ENCODE data around the gene SUCLG2.

DNA sequence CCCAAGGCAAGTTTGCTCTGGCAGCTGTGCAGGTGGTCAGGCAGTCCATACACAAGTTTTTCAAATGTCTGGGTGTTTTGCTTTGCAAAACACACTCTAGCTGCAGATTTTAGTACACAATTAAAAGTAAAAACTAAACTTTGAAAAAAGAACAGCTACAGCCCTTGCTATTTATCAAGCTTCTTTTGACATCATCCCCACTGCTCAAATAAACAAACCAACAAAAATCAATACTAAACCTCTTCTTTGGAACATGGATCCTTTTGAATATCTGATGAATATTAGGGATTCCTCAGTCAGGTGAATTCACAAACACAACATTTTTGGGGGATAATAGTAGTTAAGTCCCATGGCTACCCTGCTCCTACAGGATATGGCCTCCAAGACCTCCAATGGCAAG is 249.2 kb downstream of the SUCLG2 start:
- TF ChIP-seq, protein P1, sequence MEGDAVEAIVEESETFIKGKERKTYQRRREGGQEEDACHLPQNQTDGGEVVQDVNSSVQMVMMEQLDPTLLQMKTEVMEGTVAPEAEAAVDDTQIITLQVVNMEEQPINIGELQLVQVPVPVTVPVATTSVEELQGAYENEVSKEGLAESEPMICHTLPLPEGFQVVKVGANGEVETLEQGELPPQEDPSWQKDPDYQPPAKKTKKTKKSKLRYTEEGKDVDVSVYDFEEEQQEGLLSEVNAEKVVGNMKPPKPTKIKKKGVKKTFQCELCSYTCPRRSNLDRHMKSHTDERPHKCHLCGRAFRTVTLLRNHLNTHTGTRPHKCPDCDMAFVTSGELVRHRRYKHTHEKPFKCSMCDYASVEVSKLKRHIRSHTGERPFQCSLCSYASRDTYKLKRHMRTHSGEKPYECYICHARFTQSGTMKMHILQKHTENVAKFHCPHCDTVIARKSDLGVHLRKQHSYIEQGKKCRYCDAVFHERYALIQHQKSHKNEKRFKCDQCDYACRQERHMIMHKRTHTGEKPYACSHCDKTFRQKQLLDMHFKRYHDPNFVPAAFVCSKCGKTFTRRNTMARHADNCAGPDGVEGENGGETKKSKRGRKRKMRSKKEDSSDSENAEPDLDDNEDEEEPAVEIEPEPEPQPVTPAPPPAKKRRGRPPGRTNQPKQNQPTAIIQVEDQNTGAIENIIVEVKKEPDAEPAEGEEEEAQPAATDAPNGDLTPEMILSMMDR (IDR thresholded peaks at IDR 0.05; ENCODE audit: low read length) = no peak
- no peak for TF ChIP-seq EZH2 (IDR thresholded peaks at IDR 0.05; ENCODE audit: borderline replicate concordance, low read length)

Measured in OCI-LY1 (cell line).